Activated CD8-positive, alpha-beta memory T cell treated with anti-CD3 and anti-CD28 coated beads, Interleukin-2, amount 50 U/mL, for 24 hours (primary cell): ENCODE data around the gene ZNF678.
"Not testable (repeated sequence)": the region's sequence is repeated elsewhere in the genome, so short reads cannot be mapped to it uniquely, and the experiment has no call there.

Source experiments
- DNase-seq: peaks from one replicate; pipeline ENCODE4 v3.0.0-alpha.2; 2020; ENCODE audit errors: extremely low read depth

The ZNF678 gene

GRCh38 chr1:227604446-227604845 is 41.1 kb downstream of the ZNF678 start:
- DNase-seq: no peak

GRCh38 chr1:227606271-227606670 is 42.9 kb downstream of the ZNF678 start:
- not testable (repeated sequence) for DNase-seq

- DNase-seq: no peak
Measured at GRCh38 chr1:227607336-227607898, 44.1 kb downstream of the ZNF678 start.

GRCh38 chr1:227612658-227613057 is 49.3 kb downstream of the ZNF678 start:
- DNase-seq: no peak

- no peak for DNase-seq
Measured at GRCh38 chr1:227613526-227613925, 50.2 kb downstream of the ZNF678 start.

GRCh38 chr1:227621211-227621610 is 57.9 kb downstream of the ZNF678 start:
- DNase-seq: no peak

- DNase-seq: no peak
Measured at GRCh38 chr1:227622739-227623475, 59.6 kb downstream of the ZNF678 start.

- no peak for DNase-seq
Measured at GRCh38 chr1:227632325-227632724, 69.0 kb downstream of the ZNF678 start.

- no peak for DNase-seq
Measured at GRCh38 chr1:227635596-227635995, 72.2 kb downstream of the ZNF678 start.

- DNase-seq: no peak
Measured at GRCh38 chr1:227654431-227654830, 91.1 kb downstream of the ZNF678 start.

GRCh38 chr1:227654858-227655752 is 91.7 kb downstream of the ZNF678 start:
- no peak for DNase-seq

GRCh38 chr1:227661495-227661894 is 98.1 kb downstream of the ZNF678 start:
- DNase-seq: no peak

- DNase-seq: no peak
Measured at GRCh38 chr1:227662933-227663332, 99.6 kb downstream of the ZNF678 start.

GRCh38 chr1:227666286-227666685 is 102.9 kb downstream of the ZNF678 start:
- DNase-seq: no peak

- no peak for DNase-seq
Measured at GRCh38 chr1:227673441-227673840, 110.1 kb downstream of the ZNF678 start.

GRCh38 chr1:227685807-227686206 is 122.5 kb downstream of the ZNF678 start:
- DNase-seq: no peak

- no peak for DNase-seq
Measured at GRCh38 chr1:227697321-227697864, 134.0 kb downstream of the ZNF678 start.

- not testable (repeated sequence) for DNase-seq
Measured at GRCh38 chr1:227701631-227702030, 138.3 kb downstream of the ZNF678 start.

- DNase-seq: no peak
Measured at GRCh38 chr1:227707846-227708245, 144.5 kb downstream of the ZNF678 start.

- DNase-seq: no peak
Measured at GRCh38 chr1:227709451-227709850, 146.1 kb downstream of the ZNF678 start.

GRCh38 chr1:227710474-227710873 is 147.1 kb downstream of the ZNF678 start:
- not testable (repeated sequence) for DNase-seq

- no peak for DNase-seq
Measured at GRCh38 chr1:227712648-227713047, 149.3 kb downstream of the ZNF678 start.
